Kidney (tissue), 14 donors: Measurements from ENCODE around the gene HGFAC. TPM values are rescaled to one million over a fixed set of nuclear protein-coding genes. Genes with fewer than 3 reads are reported as not detected.

ENCODE experiments used
- DNase-seq, 5 donors: peaks; one replicate each; pipeline ENCODE4 v3.0.0-alpha.2; 2013 to 2020
- FAIRE-seq: peaks from 2 replicates; lab custom pipeline; 2012; peaks lifted over from hg19 to GRCh38; lab: Jason Lieb, UNC
- H3K27ac ChIP-seq, 2 donors: one replicate each; pipeline ENCODE4 v1.7.0; 2013; ENCODE audit warnings: low read depth in 2 of 2, low read length in 2 of 2, inconsistent platforms in 1 of 2
- H3K27me3 ChIP-seq: one replicate; pipeline ENCODE4 v1.7.1; 2013; ENCODE audit warnings: low read length, inconsistent platforms; ENCODE audit not compliant: control insufficient read depth, insufficient read depth
- H3K36me3 ChIP-seq, 3 donors: one replicate each; pipeline versions ENCODE4 v1.7.0 to v1.7.1; 2013; ENCODE audit warnings: low read length in 3 of 3, control low read depth in 1 of 3, inconsistent platforms in 1 of 3; ENCODE audit not compliant: insufficient read depth in 3 of 3, control insufficient read depth in 2 of 3
- H3K4me1 ChIP-seq, 3 donors: one replicate each; pipeline versions ENCODE4 v1.7.0 to v1.7.1; 2013; ENCODE audit warnings: low read length in 3 of 3, inconsistent platforms in 1 of 3, low read depth in 1 of 3; ENCODE audit not compliant: control insufficient read depth in 2 of 3, insufficient read depth in 2 of 3
- H3K4me3 ChIP-seq, 3 donors: one replicate each; pipeline versions ENCODE4 v1.7.0 to v1.8.1; 2013; ENCODE audit warnings: low read length in 3 of 3, control low read depth in 1 of 3, inconsistent platforms in 1 of 3
- H3K9ac ChIP-seq, 3 donors: one replicate each; pipeline versions ENCODE4 v1.7.0 to v1.7.1; 2013; ENCODE audit warnings: low read length in 3 of 3, control low read depth in 1 of 3, inconsistent platforms in 1 of 3
- H3K9me3 ChIP-seq, 3 donors: one replicate each; pipeline versions ENCODE4 v1.7.0 to v1.7.1; 2013; ENCODE audit warnings: low read length in 3 of 3, control low read depth in 1 of 3, inconsistent platforms in 1 of 3; ENCODE audit not compliant: control insufficient read depth in 2 of 3, insufficient read depth in 1 of 3
- CTCF ChIP-seq: IDR thresholded peaks from 3 replicates; pipeline ENCODE4 v1.5.1; 2012; ENCODE audit warnings: mild to moderate bottlenecking, moderate library complexity, borderline replicate concordance; ENCODE audit not compliant: insufficient read depth; ENCODE audit errors: extremely low read depth
- intact Hi-C: fragments of 100-400 bp; cut with DNase I; formaldehyde crosslinking; loops from one replicate; pipeline ENCODE4 v1.11.1; 2022
- polyA plus RNA-seq: library from polyadenylated mRNA; stranded (reverse); fragments of 350-450 nt; fragmentation: Illumina TruSeq; extraction: RNeasy Lipid Tissue Mini Kit (QIAGEN cat#74804); gene quantifications from one replicate; pipeline ENCODE4 v1.2.3, GENCODE V29; 2014; ENCODE audit warnings: low read depth, low replicate concordance; ENCODE audit not compliant: insufficient read depth
- total RNA-seq: library from RNA; stranded (reverse); fragmentation: NEBNext Ultra II Directional; extraction: Animal tissue kit (Norgen Biotek cat#: 25700); gene quantifications from one replicate; pipeline ENCODE4 v1.2.1, GENCODE V29; 2021
- donor health status: control.
- donor health status: control.
- donor health status: control.
- donor health status: control.
- donor health status: control.
- donor health status: DM: yes; HTN: yes; CAD: no.
- donor health status: Normal renal cell carcinoma (clear cell type).

Gene HGFAC
- total and polyA plus RNA-seq, 2 donors from 2014 or later: 0.86 to 1.6 TPM

- intact Hi-C loops: loop anchor here (10.0 kb wide), 1 partner anchor 95 kb away; no protein-coding TSS in a partner anchor
These were observed 1.8 kb upstream of the HGFAC start for GRCh38 chr4:3440011-3440410.

GRCh38 chr4:3440979-3441500, 728 bp upstream of the HGFAC start:
- TF ChIP-seq CTCF: no peak
- H3K27ac ChIP-seq: no peak overlapping the region

More at GRCh38 chr4:3440011-3440410, 1.8 kb upstream of the HGFAC start:
- FAIRE-seq (no peak), DNase-seq (peak in 2 of 5 donors; percentile 53 to 60)
- Histone ChIP-seq H3K27ac (no peak overlapping the region), H3K4me1 (peaks cover 0 to 2% (median 0%) of the 10 kb centered on the region in 3 donors), H3K9me3 (no peaks in the 10 kb centered on the region), H3K4me3 (no peak overlapping the region), H3K27me3 (no peaks in the 10 kb centered on the region), H3K9ac (no peak overlapping the region), H3K36me3 (no peaks in the 10 kb centered on the region)
- TF ChIP-seq CTCF: no peak

GRCh38 chr4:3442460-3442958, 741 bp downstream of the HGFAC start:
- no peak for TF ChIP-seq CTCF
- Histone ChIP-seq H3K9ac (no peak overlapping the region), H3K36me3 (no peaks in the 10 kb centered on the region), H3K27ac (no peak overlapping the region), H3K27me3 (no peaks in the 10 kb centered on the region), H3K9me3 (no peaks in the 10 kb centered on the region), H3K4me1 (peaks cover 0 to 2% (median 0%) of the 10 kb centered on the region in 3 donors), H3K4me3 (no peak overlapping the region)
- FAIRE-seq (no peak), DNase-seq (peak in 1 of 5 donors; percentile 68)
- intact Hi-C loops: loop anchor here (10.0 kb wide), 1 partner anchor 98 kb away; no protein-coding TSS in a partner anchor

More at GRCh38 chr4:3440979-3441500, 728 bp upstream of the HGFAC start:
- Histone ChIP-seq H3K4me1 (peaks cover 0 to 2% (median 0%) of the 10 kb centered on the region in 3 donors), H3K4me3 (no peak overlapping the region), H3K9me3 (no peaks in the 10 kb centered on the region), H3K36me3 (no peaks in the 10 kb centered on the region), H3K27me3 (no peaks in the 10 kb centered on the region), H3K9ac (no peak overlapping the region)
- intact Hi-C loops: loop anchor here (10.0 kb wide), 1 partner anchor 96 kb away; no protein-coding TSS in a partner anchor
- no peak for FAIRE-seq
- DNase-seq: peak in 1 of 5 donors; percentile 66
